WTC11 (cell line): ENCODE results near the gene SYK.

Experiments used
- FOXK1 ChIP-seq: sonication (generic); formaldehyde crosslinking; IDR thresholded peaks from 2 replicates; pipeline ENCODE4 v1.8.0; 2022; ENCODE audit warnings: mild to moderate bottlenecking, moderate library complexity, missing genetic modification reagents
- JUN ChIP-seq: sonication (generic); formaldehyde crosslinking; IDR thresholded peaks from 2 replicates; pipeline ENCODE4 v1.8.0; 2023; ENCODE audit warnings: mild to moderate bottlenecking, missing genetic modification reagents
- NR2C2 ChIP-seq: sonication (generic); formaldehyde crosslinking; IDR thresholded peaks from 2 replicates; pipeline ENCODE4 v1.8.0; 2022; ENCODE audit warnings: mild to moderate bottlenecking, missing genetic modification reagents
- SP1 ChIP-seq: sonication (generic); formaldehyde crosslinking; conservative IDR thresholded peaks from 2 replicates; pipeline ENCODE4 v1.8.1; 2022; ENCODE audit warnings: missing genetic modification reagents
- ZBTB21 ChIP-seq: sonication (generic); formaldehyde crosslinking; IDR thresholded peaks from 2 replicates; pipeline ENCODE4 v1.8.1; 2023; ENCODE audit warnings: mild to moderate bottlenecking, missing genetic modification reagents, borderline replicate concordance
- ZNF121 ChIP-seq: sonication (generic); formaldehyde crosslinking; IDR thresholded peaks from 2 replicates; pipeline ENCODE4 v1.8.0; 2023; ENCODE audit warnings: missing genetic modification reagents
- TF ChIP-seq, protein P1 (sequence below): fragments of 200-600 bp; IDR thresholded peaks from 2 replicates; pipeline ENCODE4 v1.8.0; 2022; ENCODE audit warnings: antibody characterized with exemption
- TF ChIP-seq, protein P2 (sequence below): sonication (generic); formaldehyde crosslinking; IDR thresholded peaks from 2 replicates; pipeline ENCODE4 v1.8.1; 2023; ENCODE audit warnings: mild to moderate bottlenecking, missing genetic modification reagents
- TF ChIP-seq, protein P3 (sequence below): sonication (generic); formaldehyde crosslinking; IDR thresholded peaks from 2 replicates; pipeline ENCODE4 v1.8.0; 2022; ENCODE audit warnings: mild to moderate bottlenecking, missing genetic modification reagents
- TF ChIP-seq, protein P4 (sequence below): sonication (generic); formaldehyde crosslinking; IDR thresholded peaks from 2 replicates; pipeline ENCODE4 v1.8.1; 2022; ENCODE audit warnings: low read depth, missing genetic modification reagents, borderline replicate concordance
- TF ChIP-seq, protein P5 (sequence below): sonication (generic); formaldehyde crosslinking; conservative IDR thresholded peaks from 2 replicates; pipeline ENCODE4 v1.8.1; 2022; ENCODE audit warnings: mild to moderate bottlenecking, missing genetic modification reagents
- TF ChIP-seq, protein P6 (sequence below): sonication (generic); formaldehyde crosslinking; IDR thresholded peaks from 2 replicates; pipeline ENCODE4 v1.8.1; 2023; ENCODE audit warnings: mild to moderate bottlenecking, missing genetic modification reagents, moderate library complexity

DNA sequence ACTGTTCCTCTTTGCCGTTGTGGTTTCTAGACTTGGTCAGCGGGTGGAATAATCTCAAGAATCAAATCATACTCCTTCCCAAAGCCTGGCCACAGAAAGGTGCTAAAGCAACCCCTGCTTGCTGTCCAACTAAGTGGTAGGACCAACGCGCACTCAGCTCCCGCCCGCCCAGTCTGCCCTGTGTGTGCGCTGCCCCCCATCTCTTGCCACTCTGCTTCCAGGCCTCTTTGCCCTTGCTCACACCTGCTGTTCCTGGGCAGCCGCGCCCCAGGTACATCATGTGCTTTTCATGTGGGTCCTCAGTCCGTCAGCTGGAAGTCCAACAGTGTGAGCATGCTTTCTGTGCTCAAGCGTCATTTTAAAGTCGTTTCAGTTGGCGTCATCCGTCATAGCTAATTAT lies 65.5 kb downstream of the SYK start:
- TF ChIP-seq, protein P1, sequence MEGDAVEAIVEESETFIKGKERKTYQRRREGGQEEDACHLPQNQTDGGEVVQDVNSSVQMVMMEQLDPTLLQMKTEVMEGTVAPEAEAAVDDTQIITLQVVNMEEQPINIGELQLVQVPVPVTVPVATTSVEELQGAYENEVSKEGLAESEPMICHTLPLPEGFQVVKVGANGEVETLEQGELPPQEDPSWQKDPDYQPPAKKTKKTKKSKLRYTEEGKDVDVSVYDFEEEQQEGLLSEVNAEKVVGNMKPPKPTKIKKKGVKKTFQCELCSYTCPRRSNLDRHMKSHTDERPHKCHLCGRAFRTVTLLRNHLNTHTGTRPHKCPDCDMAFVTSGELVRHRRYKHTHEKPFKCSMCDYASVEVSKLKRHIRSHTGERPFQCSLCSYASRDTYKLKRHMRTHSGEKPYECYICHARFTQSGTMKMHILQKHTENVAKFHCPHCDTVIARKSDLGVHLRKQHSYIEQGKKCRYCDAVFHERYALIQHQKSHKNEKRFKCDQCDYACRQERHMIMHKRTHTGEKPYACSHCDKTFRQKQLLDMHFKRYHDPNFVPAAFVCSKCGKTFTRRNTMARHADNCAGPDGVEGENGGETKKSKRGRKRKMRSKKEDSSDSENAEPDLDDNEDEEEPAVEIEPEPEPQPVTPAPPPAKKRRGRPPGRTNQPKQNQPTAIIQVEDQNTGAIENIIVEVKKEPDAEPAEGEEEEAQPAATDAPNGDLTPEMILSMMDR = no peak
- TF ChIP-seq, protein P2, sequence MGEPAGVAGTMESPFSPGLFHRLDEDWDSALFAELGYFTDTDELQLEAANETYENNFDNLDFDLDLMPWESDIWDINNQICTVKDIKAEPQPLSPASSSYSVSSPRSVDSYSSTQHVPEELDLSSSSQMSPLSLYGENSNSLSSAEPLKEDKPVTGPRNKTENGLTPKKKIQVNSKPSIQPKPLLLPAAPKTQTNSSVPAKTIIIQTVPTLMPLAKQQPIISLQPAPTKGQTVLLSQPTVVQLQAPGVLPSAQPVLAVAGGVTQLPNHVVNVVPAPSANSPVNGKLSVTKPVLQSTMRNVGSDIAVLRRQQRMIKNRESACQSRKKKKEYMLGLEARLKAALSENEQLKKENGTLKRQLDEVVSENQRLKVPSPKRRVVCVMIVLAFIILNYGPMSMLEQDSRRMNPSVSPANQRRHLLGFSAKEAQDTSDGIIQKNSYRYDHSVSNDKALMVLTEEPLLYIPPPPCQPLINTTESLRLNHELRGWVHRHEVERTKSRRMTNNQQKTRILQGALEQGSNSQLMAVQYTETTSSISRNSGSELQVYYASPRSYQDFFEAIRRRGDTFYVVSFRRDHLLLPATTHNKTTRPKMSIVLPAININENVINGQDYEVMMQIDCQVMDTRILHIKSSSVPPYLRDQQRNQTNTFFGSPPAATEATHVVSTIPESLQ (CRISPR knock-in tag) = no peak
- TF ChIP-seq ZBTB21 (CRISPR knock-in tag) = no peak
- TF ChIP-seq, protein P3, sequence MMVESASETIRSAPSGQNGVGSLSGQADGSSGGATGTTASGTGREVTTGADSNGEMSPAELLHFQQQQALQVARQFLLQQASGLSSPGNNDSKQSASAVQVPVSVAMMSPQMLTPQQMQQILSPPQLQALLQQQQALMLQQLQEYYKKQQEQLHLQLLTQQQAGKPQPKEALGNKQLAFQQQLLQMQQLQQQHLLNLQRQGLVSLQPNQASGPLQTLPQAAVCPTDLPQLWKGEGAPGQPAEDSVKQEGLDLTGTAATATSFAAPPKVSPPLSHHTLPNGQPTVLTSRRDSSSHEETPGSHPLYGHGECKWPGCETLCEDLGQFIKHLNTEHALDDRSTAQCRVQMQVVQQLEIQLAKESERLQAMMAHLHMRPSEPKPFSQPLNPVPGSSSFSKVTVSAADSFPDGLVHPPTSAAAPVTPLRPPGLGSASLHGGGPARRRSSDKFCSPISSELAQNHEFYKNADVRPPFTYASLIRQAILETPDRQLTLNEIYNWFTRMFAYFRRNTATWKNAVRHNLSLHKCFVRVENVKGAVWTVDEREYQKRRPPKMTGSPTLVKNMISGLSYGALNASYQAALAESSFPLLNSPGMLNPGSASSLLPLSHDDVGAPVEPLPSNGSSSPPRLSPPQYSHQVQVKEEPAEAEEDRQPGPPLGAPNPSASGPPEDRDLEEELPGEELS (CRISPR knock-in tag) = no peak
- TF ChIP-seq FOXK1 (CRISPR knock-in tag) = no peak
- TF ChIP-seq, protein P4, sequence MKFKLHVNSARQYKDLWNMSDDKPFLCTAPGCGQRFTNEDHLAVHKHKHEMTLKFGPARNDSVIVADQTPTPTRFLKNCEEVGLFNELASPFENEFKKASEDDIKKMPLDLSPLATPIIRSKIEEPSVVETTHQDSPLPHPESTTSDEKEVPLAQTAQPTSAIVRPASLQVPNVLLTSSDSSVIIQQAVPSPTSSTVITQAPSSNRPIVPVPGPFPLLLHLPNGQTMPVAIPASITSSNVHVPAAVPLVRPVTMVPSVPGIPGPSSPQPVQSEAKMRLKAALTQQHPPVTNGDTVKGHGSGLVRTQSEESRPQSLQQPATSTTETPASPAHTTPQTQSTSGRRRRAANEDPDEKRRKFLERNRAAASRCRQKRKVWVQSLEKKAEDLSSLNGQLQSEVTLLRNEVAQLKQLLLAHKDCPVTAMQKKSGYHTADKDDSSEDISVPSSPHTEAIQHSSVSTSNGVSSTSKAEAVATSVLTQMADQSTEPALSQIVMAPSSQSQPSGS = no peak
- no peak for TF ChIP-seq NR2C2
- no peak for TF ChIP-seq ZNF121 (CRISPR knock-in tag)
- TF ChIP-seq, protein P5, sequence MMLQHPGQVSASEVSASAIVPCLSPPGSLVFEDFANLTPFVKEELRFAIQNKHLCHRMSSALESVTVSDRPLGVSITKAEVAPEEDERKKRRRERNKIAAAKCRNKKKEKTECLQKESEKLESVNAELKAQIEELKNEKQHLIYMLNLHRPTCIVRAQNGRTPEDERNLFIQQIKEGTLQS (CRISPR knock-in tag) = no peak
- TF ChIP-seq, protein P6, sequence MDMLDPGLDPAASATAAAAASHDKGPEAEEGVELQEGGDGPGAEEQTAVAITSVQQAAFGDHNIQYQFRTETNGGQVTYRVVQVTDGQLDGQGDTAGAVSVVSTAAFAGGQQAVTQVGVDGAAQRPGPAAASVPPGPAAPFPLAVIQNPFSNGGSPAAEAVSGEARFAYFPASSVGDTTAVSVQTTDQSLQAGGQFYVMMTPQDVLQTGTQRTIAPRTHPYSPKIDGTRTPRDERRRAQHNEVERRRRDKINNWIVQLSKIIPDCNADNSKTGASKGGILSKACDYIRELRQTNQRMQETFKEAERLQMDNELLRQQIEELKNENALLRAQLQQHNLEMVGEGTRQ (CRISPR knock-in tag) = no peak
- no peak for TF ChIP-seq SP1 (CRISPR knock-in tag)
- TF ChIP-seq JUN = no peak
